ENCODE results near the gene LHX8.

The LHX8 gene

GRCh38 chr1:75170981-75171380 is 36.8 kb downstream of the LHX8 start:
- H3K79me2 ChIP-seq (ENCODE audit: insufficient read depth, low read length), result no peaks in the 10 kb centered on the region

GRCh38 chr1:75171876-75172275 is 37.7 kb downstream of the LHX8 start:
- no peak for DNase-seq
- no peak for TF ChIP-seq CTCF (IDR thresholded peaks at IDR 0.05; ENCODE audit: borderline replicate concordance, extremely low read depth, low read length, poor library complexity, severe bottlenecking)
- no peak for TF ChIP-seq EZH2 (IDR thresholded peaks at IDR 0.05; ENCODE audit: borderline replicate concordance, low read depth, low read length, severe bottlenecking)

More at GRCh38 chr1:75170981-75171380, 36.8 kb downstream of the LHX8 start:
- Histone ChIP-seq H2AFZ (ENCODE audit: low read depth, low read length) (no peak overlapping the region), H3K9me3 (ENCODE audit: insufficient read depth, low read length, severe bottlenecking) (no peaks in the 10 kb centered on the region), H4K20me1 (ENCODE audit: insufficient read depth, low read length) (no peaks in the 10 kb centered on the region), H3K27me3 (ENCODE audit: insufficient read depth, low read length, poor library complexity) (no peaks in the 10 kb centered on the region), H3K4me2 (ENCODE audit: insufficient read depth, low read length) (no peak overlapping the region), H3K27ac (ENCODE audit: low read length) (no peak overlapping the region), H3K36me3 (ENCODE audit: insufficient read depth, low read length) (no peaks in the 10 kb centered on the region), H3K4me1 (ENCODE audit: insufficient read depth, low read length) (no peaks in the 10 kb centered on the region), H3K9ac (ENCODE audit: low read depth, low read length) (no peak overlapping the region), H3K4me3 (ENCODE audit: low read depth in 1 of 2, low read length in 2 of 2) (no peak overlapping the region)
- no peak for ATAC-seq (ENCODE audit: insufficient read depth, low read depth)
- TF ChIP-seq EZH2 (IDR thresholded peaks at IDR 0.05; ENCODE audit: borderline replicate concordance, low read depth, low read length, severe bottlenecking) (no peak), CTCF (IDR thresholded peaks at IDR 0.05; ENCODE audit: borderline replicate concordance, extremely low read depth, low read length, poor library complexity, severe bottlenecking) (no peak)
- no peak for DNase-seq

GRCh38 chr1:75172556-75172955 is 38.4 kb downstream of the LHX8 start:
- no peaks in the 10 kb centered on the region for H3K79me2 ChIP-seq (ENCODE audit: insufficient read depth, low read length)
- H3K36me3 ChIP-seq (ENCODE audit: insufficient read depth, low read length), result no peaks in the 10 kb centered on the region
- DNase-seq, result no peak
- H2AFZ ChIP-seq (ENCODE audit: low read depth, low read length), result no peak overlapping the region
- H3K9ac ChIP-seq (ENCODE audit: low read depth, low read length), result no peak overlapping the region
- H3K27me3 ChIP-seq (ENCODE audit: insufficient read depth, low read length, poor library complexity), result no peaks in the 10 kb centered on the region
- TF ChIP-seq CTCF (IDR thresholded peaks at IDR 0.05; ENCODE audit: borderline replicate concordance, extremely low read depth, low read length, poor library complexity, severe bottlenecking), result no peak
- no peaks in the 10 kb centered on the region for H4K20me1 ChIP-seq (ENCODE audit: insufficient read depth, low read length)
- H3K4me2 ChIP-seq (ENCODE audit: insufficient read depth, low read length), result no peak overlapping the region
- H3K27ac ChIP-seq (ENCODE audit: low read length), result no peak overlapping the region
- H3K4me1 ChIP-seq (ENCODE audit: insufficient read depth, low read length), result no peaks in the 10 kb centered on the region
- no peak overlapping the region for H3K4me3 ChIP-seq (ENCODE audit: low read depth in 1 of 2, low read length in 2 of 2)
- no peak for ATAC-seq (ENCODE audit: insufficient read depth, low read depth)
- H3K9me3 ChIP-seq (ENCODE audit: insufficient read depth, low read length, severe bottlenecking), result no peaks in the 10 kb centered on the region

More at GRCh38 chr1:75171876-75172275, 37.7 kb downstream of the LHX8 start:
- H3K4me1 ChIP-seq (ENCODE audit: insufficient read depth, low read length), result no peaks in the 10 kb centered on the region
- no peak overlapping the region for H2AFZ ChIP-seq (ENCODE audit: low read depth, low read length)
- H3K36me3 ChIP-seq (ENCODE audit: insufficient read depth, low read length), result no peaks in the 10 kb centered on the region
- no peaks in the 10 kb centered on the region for H3K9me3 ChIP-seq (ENCODE audit: insufficient read depth, low read length, severe bottlenecking)
- H3K4me3 ChIP-seq (ENCODE audit: low read depth in 1 of 2, low read length in 2 of 2), result no peak overlapping the region
- no peak overlapping the region for H3K9ac ChIP-seq (ENCODE audit: low read depth, low read length)
- ATAC-seq (ENCODE audit: insufficient read depth, low read depth), result no peak
- H3K27ac ChIP-seq (ENCODE audit: low read length), result no peak overlapping the region
- no peak overlapping the region for H3K4me2 ChIP-seq (ENCODE audit: insufficient read depth, low read length)
- H3K27me3 ChIP-seq (ENCODE audit: insufficient read depth, low read length, poor library complexity), result no peaks in the 10 kb centered on the region
- no peaks in the 10 kb centered on the region for H4K20me1 ChIP-seq (ENCODE audit: insufficient read depth, low read length)
- no peaks in the 10 kb centered on the region for H3K79me2 ChIP-seq (ENCODE audit: insufficient read depth, low read length)

Measured in DND-41 (cell line).